Measurements from ENCODE around the gene GOLGA6L2. TPM values are rescaled to one million over a fixed set of nuclear protein-coding genes. Genes with fewer than 3 reads are reported as not detected.

GOLGA6L2 gene
- not detected for total RNA-seq
- polyA plus RNA-seq (ENCODE audit: insufficient read length in 6 of 6), result not detected
- long read RNA-seq, donor 1, result 0 reads
- long read RNA-seq, donor 2, result 0 reads
- long read RNA-seq, donor 3, result 0 reads
- long read RNA-seq, donor 4, result 0 reads
- long read RNA-seq, donor 5, result 0 reads
- long read RNA-seq, donor 6, result 0 reads
- long read RNA-seq, donor 7, result 0 reads
- long read RNA-seq, donor 8, result 0 reads
- long read RNA-seq, donor 9, result 0 reads
- long read RNA-seq, donor 10, result 0 reads
- long read RNA-seq, donor 11, result 0 reads
- long read RNA-seq, donor 12, result 0 reads

- no peaks in the 10 kb centered on the region for H3K9me3 ChIP-seq
- H3K4me1 ChIP-seq, result no peaks in the 10 kb centered on the region
- no peak for TF ChIP-seq CTCF (IDR thresholded peaks at IDR 0.05)
- no peak within 1 kb of the TSS for H3K4me3 ChIP-seq
- intact Hi-C loops (cut with DNase I), result no loop called here
- no peaks in the 10 kb centered on the region for H3K27me3 ChIP-seq
- ATAC-seq (no peak), DNase-seq (peak in 1 of 4 donors; percentile 23)
- no peak within 1 kb of the TSS for H3K27ac ChIP-seq
- H3K36me3 ChIP-seq, result no peaks in the 10 kb centered on the region
Observed at GRCh38 chr15:23447107-23447500, at the start of gene GOLGA6L2. Gene GOLGA6L2, minus strand, starts transcription at chr15:23447243. Its CDS starts 62 bp downstream, at chr15:23447181.

- H3K36me3 ChIP-seq, result no peaks in the 10 kb centered on the region
- DNase-seq (no peak), ATAC-seq (no peak)
- H3K4me3 ChIP-seq, result no peak overlapping the region
- no peaks in the 10 kb centered on the region for H3K9me3 ChIP-seq
- TF ChIP-seq CTCF (IDR thresholded peaks at IDR 0.05), result no peak
- H3K27me3 ChIP-seq, result no peaks in the 10 kb centered on the region
- H3K4me1 ChIP-seq, result no peaks in the 10 kb centered on the region
- intact Hi-C loops (cut with DNase I), result no loop called here
- no peak overlapping the region for H3K27ac ChIP-seq
Observed at GRCh38 chr15:23484870-23485269, 37.8 kb upstream of the GOLGA6L2 start.

- TF ChIP-seq CTCF (IDR thresholded peaks at IDR 0.05), result no peak
- ATAC-seq (peak; percentile 77), DNase-seq (no peak)
- H3K4me1 ChIP-seq, result no peaks in the 10 kb centered on the region
- intact Hi-C loops (cut with DNase I), result no loop called here
- H3K4me3 ChIP-seq, result no peak overlapping the region
- H3K9me3 ChIP-seq, result no peaks in the 10 kb centered on the region
- H3K27me3 ChIP-seq, result no peaks in the 10 kb centered on the region
- no peaks in the 10 kb centered on the region for H3K36me3 ChIP-seq
- no peak overlapping the region for H3K27ac ChIP-seq
Observed at GRCh38 chr15:23483821-23484299, 36.8 kb upstream of the GOLGA6L2 start.

- no peaks in the 10 kb centered on the region for H3K27me3 ChIP-seq
- no peak overlapping the region for H3K4me3 ChIP-seq
- ATAC-seq (no peak), DNase-seq (no peak)
- intact Hi-C loops (cut with DNase I), result no loop called here
- H3K4me1 ChIP-seq, result no peaks in the 10 kb centered on the region
- H3K9me3 ChIP-seq, result no peaks in the 10 kb centered on the region
- no peak for TF ChIP-seq CTCF (IDR thresholded peaks at IDR 0.05)
- H3K36me3 ChIP-seq, result no peaks in the 10 kb centered on the region
- no peak overlapping the region for H3K27ac ChIP-seq
Observed at GRCh38 chr15:23482764-23483489, 35.9 kb upstream of the GOLGA6L2 start.

GRCh38 chr15:23482228-23482627 lies 35.2 kb upstream of the GOLGA6L2 start:
- Histone ChIP-seq H3K4me3 (no peak overlapping the region), H3K9me3 (no peaks in the 10 kb centered on the region), H3K36me3 (no peaks in the 10 kb centered on the region), H3K27ac (no peak overlapping the region), H3K27me3 (no peaks in the 10 kb centered on the region), H3K4me1 (no peaks in the 10 kb centered on the region)
- no peak for DNase-seq
- no peak for ATAC-seq
- TF ChIP-seq CTCF (IDR thresholded peaks at IDR 0.05), result no peak
- intact Hi-C loops (cut with DNase I), result no loop called here

Measured in left lung (tissue), 14 donors.